AG08396 (cell line): ENCODE data around the gene ZNF689.
"Not testable (repeated sequence)": the region's sequence is repeated elsewhere in the genome, so short reads cannot be mapped to it uniquely, and the experiment has no call there.

Experiments
- DNase-seq: peaks from one replicate; pipeline ENCODE4 v3.0.0; 2012; ENCODE audit warnings: low spot score, mixed read lengths

ZNF689 gene

DNA sequence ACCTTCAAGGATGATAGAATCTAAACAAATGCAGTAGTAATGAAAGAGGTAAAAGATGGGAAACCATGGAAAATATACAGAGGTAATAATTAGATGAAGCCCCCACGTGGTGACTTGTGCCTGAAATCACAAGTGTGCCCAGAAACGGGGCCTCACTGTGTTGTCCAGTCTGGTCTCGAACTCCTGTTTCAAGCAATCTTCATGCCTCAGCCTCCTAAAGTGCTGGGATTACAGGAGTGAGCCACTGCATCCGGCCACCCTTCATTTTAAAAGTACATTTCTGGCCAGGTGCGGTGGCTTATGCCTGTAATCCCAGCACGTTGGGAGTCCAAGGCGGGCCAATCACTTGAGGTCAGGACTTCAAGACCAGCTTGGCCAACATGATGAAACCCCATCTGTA, 26.4 kb upstream of the ZNF689 start:
- no peak for DNase-seq

DNA sequence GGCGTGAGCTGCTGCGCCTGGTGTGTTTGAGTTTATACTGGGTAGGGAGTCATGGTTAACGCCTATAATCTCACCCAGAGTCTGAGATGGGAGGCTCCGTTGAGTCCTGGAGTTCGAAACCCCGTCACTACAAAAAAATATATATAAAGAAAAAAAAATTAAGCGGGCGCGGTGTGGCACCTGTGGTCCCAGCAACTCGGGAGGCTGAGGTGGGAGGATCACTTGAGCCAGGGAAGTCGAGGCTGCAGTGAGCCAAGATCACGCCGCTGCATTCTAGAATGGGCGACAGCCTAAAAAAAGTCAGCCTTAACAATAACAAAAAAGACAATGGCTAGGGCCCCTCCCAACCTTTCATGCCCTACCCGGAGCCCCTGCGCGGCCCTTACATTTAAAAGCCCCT, 23.3 kb upstream of the ZNF689 start:
- DNase-seq: no peak

DNA sequence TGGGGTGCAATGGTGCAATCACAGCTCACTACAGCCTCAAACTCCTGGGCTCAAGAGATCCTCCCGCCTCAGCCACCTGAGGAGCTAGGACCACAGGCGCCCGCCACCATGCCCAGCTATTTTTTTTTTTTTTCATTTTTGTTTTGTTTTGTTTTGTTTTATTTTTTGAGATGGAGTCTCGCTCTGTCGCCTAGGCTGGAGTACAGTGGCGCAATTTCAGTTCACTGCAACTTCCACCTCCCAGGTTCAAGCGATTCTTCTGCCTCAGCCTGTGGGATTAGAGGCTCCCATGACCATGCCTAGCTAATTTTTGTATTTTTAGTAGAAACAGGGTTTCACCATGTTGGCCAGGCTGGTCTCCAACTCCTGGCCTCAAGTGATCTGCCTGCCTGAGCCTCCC, 22.3 kb upstream of the ZNF689 start:
- not testable (repeated sequence) for DNase-seq

DNA sequence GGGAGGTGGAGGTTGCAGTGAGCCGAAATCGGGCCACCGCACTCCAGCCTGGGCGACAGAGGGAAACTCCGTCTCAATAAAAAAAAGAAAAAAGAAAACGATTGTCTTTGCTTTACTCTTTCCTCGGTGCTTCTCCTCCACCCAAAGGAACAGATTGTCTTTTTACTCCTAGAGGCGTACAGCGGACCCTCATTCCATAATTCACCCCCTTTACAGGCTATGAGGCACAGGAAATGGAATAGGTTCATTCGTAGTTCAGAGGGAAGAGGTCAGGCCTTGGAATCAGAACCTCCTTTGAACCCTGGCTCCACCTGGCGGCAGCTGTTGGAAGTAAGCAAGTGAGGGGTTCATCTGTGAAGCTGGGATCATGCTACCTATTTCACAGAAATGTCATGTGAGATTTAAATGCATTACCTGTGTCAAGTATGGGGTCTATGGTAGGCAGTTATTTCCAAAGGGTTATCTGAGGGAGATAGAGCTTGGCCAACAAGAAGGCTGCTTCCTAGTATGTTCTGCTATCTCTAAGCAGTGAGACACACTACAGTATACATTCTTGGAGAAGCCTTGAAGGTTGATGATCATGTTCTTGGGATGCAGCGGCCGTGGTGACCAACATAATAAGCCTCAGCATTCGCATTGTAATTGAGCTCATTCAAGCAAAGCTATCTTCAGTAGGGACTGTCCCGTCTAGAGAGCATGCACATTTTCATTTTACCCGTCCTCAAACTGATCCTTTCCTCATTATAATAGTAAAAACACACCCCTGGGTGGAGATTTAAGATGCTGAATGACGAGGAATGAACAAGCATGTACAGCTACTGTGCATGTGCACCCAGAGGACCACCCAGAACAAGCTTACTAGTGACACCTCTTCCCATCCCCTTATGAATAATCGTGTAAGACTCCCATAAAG, 18.7 kb upstream of the ZNF689 start:
- DNase-seq: peak; percentile 69

DNA sequence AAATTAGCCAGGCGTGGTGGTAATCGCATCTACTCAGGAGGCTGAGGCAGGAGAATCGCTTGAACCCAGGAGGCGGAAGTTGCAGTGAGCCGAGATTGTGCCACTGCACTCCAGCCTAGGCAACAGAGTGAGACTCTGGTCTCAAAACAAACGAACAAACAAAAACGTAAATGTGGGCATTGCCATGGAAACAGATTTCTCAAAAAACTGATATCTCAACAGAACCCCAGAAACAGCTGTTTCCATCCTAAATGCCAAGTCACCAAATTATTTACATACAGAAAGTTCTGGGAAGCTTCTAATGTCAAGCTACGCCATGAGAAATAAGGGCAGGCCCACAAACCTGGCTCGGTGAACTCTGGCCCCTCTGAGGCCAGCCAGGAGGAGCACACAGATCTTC, 16.0 kb upstream of the ZNF689 start:
- DNase-seq: no peak

DNA sequence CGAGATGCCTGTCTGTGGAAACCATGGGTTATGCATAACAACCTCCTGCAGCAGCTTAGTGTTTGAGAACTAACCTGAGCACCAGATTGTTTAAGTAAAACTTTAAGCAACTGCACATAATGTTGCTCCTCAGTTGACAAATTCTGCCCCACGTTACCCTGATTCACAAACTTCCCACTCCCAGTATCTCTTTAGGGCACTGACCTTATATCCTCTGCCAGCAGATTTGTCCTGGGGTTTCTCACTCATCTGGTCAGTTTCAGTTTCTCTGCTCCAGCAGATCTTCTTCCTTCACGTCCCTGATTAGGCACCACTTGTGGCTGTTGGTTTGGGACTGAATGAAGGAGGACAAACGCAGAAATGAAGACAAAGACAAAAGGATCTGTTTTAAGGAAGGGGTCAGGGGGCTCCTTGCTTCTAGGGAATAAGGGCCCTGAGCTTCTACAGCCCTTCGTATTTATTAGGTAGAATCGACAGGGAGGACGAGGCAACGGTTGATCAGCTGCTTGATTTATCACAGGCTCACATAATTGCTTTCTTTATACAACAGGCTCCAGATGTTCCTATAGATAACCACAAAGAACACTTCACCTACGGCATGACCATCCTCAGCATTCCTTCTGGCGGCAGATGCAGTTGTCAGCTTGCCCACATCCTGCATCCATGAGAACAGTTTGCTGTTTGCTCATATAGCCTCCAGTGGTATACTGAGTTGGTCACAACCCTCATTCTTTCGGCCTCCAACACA, 13.5 kb upstream of the ZNF689 start:
- DNase-seq: no peak

DNA sequence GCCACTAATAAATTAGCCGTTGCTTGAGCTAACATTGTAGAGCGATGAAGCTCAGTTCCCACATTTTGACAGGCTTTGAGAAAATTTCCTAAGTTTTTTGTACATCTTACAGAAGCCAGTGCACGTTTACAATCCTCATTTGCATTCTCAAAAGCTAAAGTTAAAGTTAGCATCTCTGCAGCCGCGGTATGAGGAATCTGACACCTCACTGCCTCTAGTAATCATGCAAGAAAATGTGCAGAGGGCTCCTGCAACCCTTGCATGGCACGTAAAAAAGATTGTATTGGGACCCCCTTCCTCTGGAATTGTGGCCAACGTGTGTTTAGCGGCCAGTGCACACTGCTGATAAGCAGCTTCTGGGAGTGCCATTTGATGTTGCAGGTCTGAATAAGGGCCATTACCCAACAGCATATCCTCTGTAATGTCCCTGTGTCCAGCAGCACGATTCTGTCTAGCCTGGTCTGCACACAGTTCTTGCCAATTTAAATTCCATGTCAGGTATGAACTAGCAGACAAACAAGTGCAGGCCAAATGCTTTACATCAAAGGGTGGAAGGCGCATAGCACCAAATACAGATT, 12.4 kb upstream of the ZNF689 start:
- DNase-seq: no peak

DNA sequence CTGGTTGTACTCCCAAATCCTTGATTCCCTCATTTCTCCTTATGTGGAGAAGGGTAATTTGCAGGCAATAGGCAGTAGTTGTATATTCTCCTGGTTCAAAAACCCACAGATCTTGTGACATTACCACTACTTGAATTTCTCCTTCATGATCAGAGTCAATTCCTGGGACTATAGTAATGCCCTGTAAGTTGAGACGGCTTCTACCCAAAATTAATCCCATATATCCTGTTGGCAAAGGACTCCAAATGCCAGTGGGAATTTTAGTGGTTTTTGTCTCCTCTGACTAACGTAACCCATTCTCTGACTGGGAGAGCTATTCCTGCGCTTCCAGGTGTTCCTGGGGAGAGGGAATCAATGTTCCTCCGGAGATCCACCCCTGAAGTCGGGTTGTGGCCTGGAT, 11.6 kb upstream of the ZNF689 start:
- DNase-seq: no peak

DNA sequence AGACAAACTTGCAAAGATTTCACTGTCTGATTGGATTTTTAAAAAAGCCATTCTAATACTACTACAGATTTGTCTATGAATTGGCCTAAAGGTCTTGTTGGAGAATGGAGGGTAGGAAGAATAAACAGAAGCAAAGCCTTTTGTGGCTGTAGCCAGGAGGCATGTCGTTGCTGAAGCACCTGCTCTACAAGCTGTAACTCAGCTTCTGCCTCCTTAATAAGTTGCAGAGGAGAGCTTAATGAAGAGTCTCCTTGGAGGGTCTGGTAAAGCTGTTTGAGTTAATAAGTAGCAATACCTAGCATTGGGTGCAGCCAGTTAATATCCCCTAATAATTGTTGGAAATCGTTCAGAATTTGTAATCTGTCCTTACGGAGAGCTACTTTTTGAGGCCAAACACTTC, 10.0 kb upstream of the ZNF689 start:
- DNase-seq: no peak

DNA sequence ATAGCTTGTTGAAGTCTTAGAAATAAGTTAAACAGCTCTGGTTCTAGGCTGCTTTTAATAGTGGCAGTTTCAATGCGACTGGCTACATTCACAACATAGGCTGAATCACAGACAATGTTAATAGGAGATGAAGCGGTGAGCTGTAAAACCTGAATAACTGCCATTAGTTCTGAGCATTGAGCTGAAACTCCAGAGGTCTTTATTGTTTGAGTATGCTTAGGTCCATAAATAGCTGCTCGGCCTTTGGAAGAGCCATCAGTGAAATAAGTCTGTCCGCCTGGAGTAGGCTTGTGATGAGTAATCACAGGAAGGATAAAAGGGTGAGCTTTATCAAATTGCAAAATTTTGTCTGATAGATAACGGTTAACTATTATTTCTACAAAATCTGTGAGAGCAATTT, 9.4 kb upstream of the ZNF689 start:
- DNase-seq: no peak

DNA sequence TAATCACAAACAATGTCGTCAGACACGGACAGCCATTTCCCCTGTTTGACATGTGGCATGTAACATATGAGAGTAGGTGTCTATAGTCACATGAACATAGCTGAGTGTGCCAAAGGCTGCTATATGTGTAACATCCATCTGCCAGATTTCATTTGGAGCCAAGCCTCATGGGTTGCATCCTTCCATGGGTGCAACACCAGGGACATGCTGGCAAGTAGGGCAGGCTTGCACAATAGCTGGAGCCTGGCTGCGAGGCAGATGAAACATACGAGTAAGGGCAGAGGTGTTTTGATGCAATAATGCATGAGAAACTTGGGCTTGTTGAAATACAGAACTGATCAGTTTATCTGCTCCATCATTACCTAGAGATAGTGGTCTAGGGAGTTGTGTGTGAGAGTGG, 9.0 kb upstream of the ZNF689 start:
- no peak for DNase-seq

DNA sequence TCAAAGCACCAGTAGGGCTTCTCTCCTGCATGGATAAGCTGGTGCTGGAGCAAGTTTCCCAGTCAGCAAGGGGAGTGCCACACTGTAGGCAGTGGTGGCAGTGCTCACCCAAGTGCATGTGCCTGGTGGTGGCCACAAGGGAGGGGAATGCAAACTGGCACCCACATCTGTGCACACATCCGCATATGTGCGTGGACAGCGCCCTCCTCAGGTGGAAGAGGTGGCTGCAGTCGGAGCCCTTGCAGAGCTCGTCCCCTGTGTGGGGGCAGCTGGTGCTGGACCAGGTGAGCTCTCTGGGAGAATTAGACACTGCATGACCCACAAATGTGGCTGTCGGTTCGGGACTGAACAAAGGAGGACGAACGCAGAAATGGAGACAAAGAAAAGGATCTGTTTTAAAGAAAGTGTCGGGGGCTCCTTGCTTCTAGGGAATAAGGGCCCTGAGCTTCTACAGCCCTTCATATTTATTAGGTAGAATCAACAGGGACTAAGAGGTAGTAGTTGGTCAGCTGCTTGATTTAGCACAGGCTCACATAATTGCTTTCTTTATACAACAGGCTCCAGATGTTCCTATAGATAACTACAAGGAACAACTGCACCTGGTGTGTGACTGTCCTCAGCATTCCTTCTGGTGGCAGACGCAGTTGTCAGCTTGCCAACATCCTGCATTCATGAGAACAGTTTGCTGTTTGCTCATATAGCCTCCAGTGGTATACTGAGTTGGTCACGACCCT, 5.3 kb upstream of the ZNF689 start:
- DNase-seq: peak; percentile 41

DNA sequence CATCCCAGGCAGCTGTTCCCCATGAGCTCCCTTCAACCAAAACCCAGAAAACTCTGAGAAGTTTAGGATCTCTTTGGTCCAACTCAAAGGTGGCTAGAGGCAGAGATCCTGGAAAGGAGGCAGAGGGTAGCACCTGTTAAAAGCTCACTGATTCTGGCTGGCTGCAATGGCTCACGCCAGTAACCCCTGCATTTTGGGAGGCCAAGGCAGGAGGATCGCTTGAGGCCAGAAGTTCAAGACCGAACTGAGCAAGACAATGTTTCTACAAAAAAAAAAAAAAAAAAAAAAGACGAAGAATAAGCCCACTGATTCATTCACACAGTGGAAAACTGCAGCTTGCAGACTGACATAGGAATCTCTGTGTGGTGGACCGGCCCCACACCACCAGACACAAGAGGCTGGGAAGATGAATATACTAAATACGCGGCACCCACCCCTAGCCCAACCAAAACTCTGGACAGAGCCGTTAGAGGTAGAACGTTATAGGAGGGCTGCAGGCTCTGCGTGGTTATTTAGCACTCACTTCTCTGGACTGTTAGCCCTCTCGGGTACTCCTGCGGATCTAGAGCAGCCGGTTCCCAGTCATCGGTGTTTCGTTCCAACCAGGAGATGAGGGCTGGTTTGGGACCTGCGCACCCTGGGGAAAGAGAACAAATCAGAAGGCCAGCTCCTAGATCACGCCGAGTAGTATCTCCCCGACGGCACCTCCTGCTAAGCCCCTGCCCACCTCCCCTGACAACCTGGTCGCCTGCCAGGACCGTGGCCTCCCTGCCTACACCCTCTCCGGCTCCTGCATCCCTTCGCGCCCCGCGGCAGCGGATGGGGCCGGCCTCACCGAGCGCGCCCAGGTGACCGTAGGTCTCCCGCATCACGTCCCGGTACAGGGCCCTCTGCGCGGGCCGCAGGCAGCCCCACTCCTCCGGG, 925 bp downstream of the ZNF689 start:
- peak; percentile 65 for DNase-seq

DNA sequence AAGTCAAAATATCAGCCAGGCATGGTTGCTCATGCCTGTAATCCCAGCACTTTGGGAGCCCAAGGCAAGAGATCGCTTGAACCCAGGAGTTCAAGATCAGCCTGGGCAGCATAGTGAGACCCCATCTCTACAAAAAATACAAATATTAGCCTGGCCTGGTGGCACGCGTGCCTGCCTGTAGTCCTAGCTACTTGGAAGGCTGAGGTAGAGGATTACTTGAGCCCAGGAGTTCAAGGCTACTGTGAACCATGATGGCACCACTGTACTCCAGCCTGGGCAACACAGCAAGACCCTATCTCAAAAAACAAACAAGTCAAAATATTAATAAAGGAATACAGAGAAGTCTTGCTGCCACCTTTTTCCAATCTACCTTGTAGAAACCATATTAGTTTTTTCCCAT, 4.2 kb downstream of the ZNF689 start:
- DNase-seq: no peak

DNA sequence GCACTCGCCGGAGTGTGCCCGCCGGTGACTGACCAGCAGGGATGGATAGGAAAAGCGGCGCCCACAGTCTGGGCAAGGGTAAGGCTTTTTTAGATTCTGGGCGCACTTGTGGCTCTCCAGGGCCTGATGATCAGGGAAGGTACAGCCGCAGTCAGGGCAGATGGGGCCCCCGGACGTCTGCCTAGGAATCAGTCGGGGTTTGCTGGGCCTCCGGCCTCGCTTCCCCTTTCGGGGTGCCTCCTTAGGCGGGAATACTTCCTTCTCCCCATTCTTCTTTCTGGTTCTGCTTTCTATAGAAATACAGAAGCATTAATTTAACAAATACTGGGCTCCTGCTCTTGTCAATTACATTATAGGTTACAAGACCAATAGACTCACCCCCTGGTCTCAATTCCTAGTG, 5.0 kb downstream of the ZNF689 start:
- DNase-seq: no peak

DNA sequence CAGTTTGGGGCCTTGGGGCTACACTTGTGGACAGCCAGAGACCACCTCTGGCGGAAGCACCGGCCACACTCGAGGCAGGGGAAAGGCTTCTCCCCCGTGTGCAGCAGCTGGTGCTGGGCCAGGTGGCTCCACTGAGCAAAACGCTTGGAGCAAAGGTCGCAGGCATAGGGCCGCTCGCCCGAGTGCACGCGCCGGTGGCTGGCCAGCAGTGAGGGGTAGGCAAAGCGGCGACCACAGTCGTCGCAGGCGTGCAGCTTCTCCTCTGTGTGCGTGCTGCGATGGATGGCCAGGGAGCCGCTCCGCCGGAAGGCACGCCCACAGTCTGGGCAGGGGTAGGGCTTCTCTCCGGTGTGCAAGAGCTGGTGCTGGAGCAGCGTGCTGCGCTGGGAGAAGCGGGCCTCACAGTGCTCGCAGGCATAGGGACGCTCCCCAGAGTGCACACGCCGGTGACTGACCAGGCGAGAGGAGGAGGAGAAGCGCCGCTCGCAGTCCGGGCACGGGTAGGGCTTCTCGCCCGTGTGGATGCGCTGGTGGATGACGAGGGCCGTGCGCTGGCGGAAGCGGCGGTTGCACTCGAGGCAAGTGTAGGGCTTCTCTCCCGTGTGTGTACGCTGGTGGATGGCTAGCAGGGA, 5.8 kb downstream of the ZNF689 start:
- no peak for DNase-seq

DNA sequence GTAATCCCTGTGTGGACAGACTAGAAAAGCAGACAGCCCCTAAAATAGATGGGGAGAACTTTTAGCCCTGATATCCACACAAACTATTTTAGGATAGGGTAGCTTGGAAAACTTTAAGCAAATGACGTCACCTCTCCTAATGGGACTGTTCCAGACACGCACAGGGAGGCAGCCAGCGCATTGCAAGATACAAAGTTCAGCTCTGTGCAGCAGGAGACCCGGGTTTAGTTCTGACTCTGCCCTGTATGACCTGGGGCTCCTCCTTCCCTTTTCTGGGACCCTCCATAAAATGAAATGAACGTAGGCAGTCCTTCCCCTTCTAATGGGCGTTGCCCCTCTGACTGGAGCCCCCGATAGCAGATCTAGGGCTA, 6.3 kb downstream of the ZNF689 start:
- DNase-seq: no peak

DNA sequence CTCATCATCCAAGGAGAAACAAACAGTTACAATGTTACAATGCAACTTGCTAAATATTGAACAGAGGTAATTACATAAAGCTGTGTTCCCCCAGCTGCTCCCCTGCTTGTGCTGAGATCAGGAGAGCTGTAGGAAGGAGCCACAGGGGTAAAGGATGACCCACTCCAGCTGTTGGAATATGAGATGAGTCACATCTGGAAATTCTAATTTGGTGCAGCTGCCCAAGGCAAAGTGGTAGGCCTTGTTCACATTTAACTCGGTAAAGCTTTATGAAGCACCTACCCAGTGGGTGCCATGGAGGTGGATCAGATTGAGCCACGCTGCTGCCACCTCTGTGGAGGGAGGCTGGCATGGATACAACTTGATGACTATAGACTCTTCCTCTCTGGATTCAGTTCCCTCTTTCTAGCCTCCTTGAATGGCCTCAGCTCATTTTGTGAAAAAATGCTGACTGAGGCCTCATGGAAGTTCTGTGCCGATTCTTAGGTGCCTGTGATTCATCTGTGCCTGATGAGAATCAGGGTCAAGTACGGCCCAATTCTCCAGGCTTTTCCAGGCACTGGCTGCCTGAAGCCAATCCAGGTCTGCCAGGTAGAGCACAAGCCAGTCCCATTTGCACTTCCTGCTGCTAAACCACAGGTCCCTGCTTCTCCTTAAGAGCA, 7.4 kb downstream of the ZNF689 start:
- DNase-seq: peak; percentile 44

DNA sequence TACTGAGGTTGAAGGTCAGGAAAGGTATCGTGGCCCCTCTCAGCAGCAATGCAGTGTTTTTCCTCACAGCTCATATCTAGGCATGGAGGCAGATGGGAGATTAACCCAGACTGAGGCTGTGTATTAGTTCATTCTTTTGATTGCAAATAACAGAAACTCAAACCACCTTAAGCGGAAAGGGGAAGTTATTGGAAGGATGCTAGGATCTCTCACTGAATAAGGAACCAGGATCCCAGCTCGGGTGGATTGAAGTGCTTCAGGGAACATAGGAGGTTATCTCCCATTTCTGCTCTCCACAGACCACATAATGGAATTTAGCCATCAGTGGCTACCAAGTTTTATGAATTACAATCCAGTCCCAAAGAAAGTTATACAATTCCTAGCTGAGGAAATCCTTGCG, 8.2 kb downstream of the ZNF689 start:
- no peak for DNase-seq

DNA sequence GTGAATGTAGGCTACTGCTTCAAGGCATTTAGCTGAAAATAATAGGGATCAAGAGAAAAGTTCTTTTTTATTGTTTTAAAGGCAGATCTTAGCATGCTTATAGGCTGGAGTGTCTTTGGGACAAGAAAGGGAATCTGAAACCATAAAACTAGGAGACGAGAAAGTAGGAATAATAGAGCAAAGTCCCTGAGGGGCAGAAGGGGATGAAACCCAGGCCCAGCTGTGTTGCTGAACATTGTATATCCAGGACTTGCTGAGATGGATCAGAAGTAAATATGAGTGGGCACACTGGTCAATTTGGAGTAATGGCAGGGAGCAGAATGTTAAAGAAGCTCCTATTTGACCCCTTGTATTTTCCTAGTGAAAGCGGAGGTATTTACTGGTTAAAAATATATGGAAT, 9.3 kb downstream of the ZNF689 start:
- no peak for DNase-seq
